ENCODE data around the gene CCDC190.
"Not testable (repeated sequence)": the region's sequence is repeated elsewhere in the genome, so short reads cannot be mapped to it uniquely, and the experiment has no call there.

Gene CCDC190

DNA sequence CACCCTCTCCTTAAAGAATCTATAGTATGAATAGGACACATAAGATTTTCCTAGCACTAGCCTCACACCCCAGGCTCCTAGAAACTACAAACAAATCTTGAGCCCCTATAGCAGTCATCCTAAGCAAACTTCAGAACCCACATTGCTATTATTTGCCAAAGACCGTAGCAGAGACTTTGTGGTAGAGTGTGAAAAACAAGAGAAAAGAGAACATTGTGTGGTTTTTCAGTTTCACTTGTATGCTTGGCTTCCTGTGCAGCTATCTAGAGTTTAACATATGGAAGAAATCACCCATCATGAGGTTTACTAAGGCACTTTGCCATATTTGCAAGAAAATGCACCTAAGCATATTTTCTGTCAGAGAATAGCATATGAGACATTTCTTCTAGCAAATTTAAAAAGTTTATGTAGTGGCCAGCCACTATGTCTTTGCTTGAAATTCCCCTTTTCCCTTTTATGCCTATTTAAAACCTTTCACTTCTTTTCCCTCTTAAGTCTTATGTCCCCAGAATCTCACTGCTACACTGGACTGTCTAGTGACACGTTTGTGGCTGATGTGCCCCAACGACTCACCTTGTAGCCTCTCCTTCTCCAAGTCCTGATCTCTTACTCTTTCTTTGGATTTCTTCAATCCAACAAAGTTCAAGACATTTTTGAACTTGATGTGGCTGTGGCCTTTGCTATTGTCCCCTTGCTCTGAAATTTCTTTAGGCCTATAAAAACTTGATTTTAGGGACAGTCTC lies 25.6 kb downstream of the CCDC190 start:
- no peak for DNase-seq

DNA sequence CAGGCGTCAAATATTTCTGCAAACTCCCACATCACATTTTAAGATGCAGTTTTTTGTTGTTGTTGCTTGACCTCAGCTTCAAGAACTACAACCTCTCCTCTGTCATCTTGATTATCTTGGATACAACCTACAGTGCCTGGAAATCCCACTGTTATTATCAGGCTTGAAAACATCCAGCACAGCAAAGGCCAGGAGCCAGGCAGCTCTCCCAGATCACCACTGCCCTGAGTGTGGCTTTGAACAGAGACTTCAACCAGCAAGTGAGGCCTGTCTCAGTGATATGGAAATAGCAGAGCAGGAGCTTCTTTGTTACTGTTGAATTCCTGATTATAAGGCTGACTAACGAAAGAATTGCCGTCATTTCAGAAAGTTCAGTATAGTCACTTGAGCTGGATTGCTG lies 28.5 kb downstream of the CCDC190 start:
- DNase-seq = no peak

DNA sequence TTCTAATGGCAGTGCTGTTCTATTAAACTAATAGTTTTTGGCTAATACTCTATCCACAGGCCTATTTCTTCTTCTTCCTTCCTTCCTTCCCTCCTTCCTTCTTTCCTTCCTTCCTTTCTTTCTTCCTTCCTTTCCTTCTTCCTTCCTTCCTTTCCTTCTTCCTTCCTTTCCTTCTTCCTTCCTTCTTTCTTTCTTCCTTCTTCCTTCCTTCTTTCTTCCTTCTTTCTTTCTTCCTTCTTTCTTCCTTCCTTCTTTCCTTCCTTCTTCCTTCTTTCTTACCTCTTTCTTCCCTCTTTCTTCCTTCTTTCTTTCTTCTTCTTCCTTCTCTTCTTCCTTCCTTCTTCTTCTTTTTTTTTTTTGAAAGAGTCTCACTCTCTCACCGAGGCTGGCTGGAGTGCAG lies 31.7 kb downstream of the CCDC190 start:
- DNase-seq = no peak

DNA sequence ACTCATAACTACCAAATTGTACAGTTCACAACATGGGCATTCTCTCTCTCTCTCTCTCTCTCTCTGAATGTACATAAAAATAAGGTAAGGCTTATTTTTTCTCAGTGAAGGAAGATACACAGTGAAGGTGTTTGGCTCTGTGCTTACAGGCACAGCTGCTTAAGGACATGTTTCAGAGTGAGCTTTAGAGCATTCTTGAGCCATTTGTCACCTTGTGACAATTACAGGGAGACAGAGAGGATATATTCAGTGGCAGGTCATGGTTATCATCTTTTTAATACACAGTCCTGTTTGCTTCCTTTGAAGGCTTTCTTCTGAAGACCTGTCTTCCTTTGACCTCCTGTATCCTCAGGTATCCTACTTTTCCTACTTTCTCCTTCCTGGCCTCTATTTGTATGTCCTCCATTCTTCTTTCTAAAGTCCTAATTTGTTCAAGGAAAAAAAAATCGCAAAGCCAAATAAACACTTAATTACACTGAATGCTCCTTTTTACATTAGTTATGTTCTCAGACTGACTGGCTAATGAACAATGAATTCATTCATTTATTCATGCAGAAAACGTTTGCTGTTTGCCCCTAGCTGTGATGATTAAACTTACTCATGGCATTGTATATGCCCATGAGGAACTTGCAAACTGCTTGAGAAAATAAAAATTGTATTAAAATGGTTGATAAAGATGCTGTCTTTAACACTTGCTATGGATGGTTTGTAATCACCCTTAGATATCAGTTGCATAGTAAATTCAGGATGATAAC lies 37.0 kb downstream of the CCDC190 start:
- no peak for DNase-seq

DNA sequence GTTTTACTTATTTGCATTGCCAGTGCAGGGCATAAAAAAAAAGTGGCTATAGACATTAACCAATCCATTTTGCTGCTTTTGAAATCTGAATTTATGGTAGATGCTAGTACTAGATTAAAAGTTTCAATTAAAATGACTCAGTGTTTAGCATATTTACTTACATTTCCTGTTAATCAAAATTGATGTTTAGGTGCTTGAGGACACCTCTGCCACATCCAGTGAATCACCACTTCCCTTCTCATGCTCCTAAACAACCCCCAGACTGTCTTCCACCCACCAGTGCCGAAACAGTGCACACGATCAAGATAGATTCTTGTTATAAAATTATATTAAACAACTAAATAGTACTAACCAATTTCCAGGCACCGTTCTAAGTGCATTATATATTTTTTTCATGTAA lies 37.7 kb downstream of the CCDC190 start:
- no peak for DNase-seq

DNA sequence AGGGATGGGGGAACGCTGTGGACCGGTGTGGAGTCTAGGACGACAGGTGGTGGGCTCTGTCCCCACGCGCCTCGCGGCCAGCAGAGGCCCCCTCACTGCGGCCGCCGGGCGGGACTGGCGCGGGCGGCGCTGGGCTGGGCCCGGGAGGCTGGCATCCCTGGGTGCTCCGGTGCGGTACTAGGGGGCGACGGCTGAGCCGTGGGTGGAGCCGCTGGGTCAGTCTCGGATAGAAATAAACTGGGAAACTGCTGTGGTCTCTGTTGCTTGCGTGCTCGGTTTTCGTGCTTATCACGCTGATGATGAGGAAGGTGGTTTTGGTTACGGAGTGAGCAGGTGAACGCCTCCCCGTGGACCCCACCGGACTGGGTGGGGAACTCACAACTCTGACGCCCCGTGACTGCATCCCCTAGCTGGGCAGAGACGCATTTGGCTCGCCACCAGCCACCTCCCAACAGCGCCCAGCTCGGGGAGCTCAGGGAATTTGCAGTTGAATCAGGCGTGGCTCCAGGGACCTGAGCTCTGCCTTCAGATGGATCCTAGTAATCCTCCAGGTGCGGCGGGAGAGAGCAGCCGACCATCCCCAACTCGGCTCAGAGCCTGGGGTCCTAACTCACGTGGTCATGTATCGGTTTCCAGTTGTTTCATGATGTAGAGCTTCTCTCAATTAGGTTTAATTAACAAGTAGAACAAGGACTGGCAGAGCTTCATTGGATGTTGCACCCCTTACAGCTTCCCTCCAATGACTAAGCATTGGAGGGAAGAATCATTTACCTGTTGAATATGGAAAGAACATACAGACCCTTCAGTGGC lies 38.4 kb downstream of the CCDC190 start:
- peak in 32 of 51 donors; percentile 2 to 60 (median 18) for DNase-seq

DNA sequence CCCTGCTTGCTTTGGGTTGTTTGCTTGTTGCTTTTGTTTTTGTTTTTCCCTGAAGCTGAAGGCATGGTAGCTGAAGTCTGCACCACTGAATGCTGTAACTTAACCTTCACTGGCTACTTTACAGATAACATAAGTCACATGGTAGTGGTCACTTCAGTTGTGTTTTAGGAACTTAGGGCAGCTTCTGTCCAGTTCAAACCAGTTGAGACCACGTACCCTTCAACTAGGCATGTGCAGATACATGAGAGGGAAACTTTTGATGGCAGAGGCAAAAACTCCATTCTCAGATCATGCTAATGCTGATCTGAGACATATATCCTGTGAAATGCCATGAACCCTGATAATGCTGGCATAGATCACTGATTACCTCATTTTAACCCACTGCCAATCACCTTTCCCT lies 42.3 kb downstream of the CCDC190 start:
- DNase-seq = not testable (repeated sequence)

DNA sequence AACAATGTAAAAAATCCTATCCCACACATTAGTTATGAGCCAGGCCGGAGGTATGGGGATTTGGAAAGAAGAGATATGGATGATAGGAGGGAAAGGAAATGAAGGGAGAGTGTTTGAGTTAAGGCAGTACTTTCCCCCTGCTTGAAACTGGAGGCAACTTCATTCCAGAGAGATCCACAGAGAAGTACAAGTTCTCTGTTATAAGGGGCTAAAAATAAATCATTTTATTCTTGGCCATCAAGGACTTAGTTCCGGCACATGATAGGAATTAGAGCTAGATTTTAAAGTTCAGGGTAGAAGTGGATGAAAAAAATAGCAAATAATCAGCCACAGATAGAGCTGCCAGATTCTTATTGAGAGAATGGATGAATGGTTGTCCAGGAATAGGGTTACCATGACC lies 42.8 kb downstream of the CCDC190 start:
- not testable (repeated sequence) for DNase-seq

DNA sequence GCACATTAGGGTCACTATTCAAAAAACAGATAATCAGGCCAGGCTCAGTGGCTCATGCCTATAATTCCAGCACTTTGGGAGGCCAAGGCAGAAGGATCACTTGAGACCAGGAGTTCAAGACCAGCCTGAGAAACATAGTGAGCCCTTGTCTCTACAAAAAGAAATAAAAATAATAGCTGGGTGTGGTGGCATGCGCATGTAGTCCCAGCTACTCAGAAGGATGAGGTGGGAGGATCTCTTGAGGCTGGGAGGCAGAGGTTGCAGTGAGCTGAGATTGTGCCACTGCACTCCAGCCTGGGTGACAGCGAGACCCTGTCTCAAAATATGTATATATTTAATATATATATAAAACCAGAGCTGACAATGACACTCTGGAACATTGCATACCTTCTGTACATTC lies 48.6 kb downstream of the CCDC190 start:
- DNase-seq = not testable (repeated sequence)

DNA sequence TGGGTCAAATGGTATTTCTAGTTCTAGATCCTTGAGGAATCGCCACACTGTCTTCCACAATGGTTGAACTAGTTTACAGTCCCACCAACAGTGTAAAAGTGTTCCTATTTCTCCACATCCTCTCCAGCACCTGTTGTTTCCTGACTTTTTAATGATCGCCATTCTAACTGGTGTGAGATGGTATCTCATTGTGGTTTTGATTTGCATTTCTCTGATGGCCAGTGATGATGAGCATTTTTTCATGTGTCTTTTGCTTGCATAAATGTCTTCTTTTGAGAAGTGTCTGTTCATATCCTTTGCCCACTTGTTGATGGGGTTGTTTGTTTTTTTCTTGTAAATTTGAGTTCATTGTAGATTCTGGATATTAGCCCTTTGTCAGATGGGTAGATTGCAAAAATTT lies 53.5 kb downstream of the CCDC190 start:
- not testable (repeated sequence) for DNase-seq
